ENCODE data around the gene CDH4.

CDH4 gene

DNA sequence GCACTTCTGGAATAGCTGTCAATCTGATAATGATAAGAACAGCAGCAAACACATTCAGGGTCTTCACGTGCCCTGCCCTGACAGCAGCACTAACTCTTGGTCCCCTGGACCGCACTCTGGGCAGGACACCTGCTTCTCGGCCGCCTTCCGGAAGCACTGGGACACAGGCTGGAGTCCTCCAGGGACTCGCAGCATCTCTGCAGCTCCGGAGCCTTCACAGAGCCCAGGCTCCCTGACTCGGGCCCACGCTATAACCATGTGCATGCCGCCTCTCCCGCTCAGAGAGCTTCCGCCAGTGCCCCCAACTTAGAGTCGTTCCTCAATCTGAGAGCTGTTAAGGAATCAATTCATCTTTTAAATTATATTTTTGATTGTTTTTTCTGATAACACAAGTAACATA, 436.4 kb downstream of the CDH4 start:
- TF ChIP-seq SIN3A (IDR thresholded peaks at IDR 0.05; ENCODE audit: borderline replicate concordance, insufficient read depth, low read length) (no peak), POLR2AphosphoS5 (IDR thresholded peaks at IDR 0.05; ENCODE audit: low read depth, low read length) (no peak), FOXP2 (optimal IDR thresholded peaks at IDR 0.05; ENCODE audit: borderline replicate concordance, extremely low read depth, extremely low read length, insufficient read depth) (no peak), TAF1 (IDR thresholded peaks at IDR 0.05; ENCODE audit: borderline replicate concordance, insufficient read depth, low read length) (no peak)
- TF ChIP-seq, protein P1, sequence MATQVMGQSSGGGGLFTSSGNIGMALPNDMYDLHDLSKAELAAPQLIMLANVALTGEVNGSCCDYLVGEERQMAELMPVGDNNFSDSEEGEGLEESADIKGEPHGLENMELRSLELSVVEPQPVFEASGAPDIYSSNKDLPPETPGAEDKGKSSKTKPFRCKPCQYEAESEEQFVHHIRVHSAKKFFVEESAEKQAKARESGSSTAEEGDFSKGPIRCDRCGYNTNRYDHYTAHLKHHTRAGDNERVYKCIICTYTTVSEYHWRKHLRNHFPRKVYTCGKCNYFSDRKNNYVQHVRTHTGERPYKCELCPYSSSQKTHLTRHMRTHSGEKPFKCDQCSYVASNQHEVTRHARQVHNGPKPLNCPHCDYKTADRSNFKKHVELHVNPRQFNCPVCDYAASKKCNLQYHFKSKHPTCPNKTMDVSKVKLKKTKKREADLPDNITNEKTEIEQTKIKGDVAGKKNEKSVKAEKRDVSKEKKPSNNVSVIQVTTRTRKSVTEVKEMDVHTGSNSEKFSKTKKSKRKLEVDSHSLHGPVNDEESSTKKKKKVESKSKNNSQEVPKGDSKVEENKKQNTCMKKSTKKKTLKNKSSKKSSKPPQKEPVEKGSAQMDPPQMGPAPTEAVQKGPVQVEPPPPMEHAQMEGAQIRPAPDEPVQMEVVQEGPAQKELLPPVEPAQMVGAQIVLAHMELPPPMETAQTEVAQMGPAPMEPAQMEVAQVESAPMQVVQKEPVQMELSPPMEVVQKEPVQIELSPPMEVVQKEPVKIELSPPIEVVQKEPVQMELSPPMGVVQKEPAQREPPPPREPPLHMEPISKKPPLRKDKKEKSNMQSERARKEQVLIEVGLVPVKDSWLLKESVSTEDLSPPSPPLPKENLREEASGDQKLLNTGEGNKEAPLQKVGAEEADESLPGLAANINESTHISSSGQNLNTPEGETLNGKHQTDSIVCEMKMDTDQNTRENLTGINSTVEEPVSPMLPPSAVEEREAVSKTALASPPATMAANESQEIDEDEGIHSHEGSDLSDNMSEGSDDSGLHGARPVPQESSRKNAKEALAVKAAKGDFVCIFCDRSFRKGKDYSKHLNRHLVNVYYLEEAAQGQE (IDR thresholded peaks at IDR 0.05; ENCODE audit: insufficient read depth in 1 of 2, low read depth in 2 of 2, low read length in 2 of 2): no peak

DNA sequence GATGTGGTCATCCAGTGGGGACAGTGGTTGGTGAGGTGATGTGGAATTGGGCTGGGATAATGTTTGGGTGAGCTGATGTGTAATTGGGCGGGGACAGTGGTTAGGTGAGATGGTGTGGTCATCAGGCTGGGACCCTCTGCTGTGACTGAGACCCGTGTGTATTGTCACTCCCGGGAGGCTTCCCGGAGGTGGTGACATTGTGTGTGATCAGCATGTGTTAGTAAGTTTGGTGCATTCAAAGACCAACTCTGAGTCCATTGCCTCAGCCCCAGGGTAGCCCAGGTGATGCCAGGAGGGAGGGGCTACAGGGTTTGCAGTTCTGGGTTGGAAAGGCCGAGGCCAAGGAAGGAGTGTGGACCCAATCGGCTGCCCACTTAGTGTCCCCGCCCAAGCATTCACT, 438.1 kb downstream of the CDH4 start:
- TF ChIP-seq TAF1 (IDR thresholded peaks at IDR 0.05; ENCODE audit: borderline replicate concordance, insufficient read depth, low read length) (no peak), POLR2AphosphoS5 (IDR thresholded peaks at IDR 0.05; ENCODE audit: low read depth, low read length) (no peak), SIN3A (IDR thresholded peaks at IDR 0.05; ENCODE audit: borderline replicate concordance, insufficient read depth, low read length) (no peak), FOXP2 (optimal IDR thresholded peaks at IDR 0.05; ENCODE audit: borderline replicate concordance, extremely low read depth, extremely low read length, insufficient read depth) (no peak)
- TF ChIP-seq, protein P1 (IDR thresholded peaks at IDR 0.05; ENCODE audit: insufficient read depth in 1 of 2, low read depth in 2 of 2, low read length in 2 of 2): no peak

DNA sequence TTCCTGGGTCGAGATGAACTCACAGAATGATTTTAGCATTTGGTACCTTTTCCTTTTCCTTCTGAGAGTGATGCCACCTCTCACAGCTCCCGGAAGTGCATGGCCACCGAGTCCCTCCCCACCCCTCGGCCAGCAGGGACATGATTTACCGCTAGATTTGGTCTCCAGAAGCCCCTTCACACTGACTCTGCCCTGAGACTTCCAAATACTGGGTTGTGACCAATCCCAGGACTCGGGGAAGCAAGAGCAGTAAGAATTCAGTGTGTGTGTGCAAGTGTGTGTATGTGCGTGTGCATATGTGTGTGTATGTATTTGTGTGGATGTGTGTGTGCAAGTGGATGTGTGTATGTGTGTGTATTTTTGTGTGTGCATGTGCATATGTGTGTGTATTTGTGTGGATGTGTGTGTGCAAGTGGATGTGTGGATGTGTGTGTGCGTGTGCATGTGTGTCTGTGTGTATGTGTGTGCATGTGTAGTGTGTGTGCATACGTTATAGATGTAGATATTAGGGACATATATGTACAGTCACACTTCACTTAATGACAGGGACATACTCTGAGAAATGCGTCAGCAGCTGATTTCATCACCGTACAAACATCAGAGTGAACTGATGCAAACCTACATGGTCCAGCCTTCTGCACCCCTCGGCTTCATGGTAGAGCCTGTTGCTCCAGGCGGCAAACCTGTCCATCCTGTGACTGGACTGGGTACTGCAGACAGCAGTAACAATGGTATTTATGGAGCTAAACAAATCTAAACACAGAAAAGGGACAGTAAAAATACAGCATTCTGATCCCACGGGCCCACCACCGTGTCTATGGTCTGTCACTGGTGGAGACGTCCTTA, 439.2 kb downstream of the CDH4 start:
- TF ChIP-seq SIN3A (IDR thresholded peaks at IDR 0.05; ENCODE audit: borderline replicate concordance, insufficient read depth, low read length) (no peak), POLR2AphosphoS5 (IDR thresholded peaks at IDR 0.05; ENCODE audit: low read depth, low read length) (no peak), TAF1 (IDR thresholded peaks at IDR 0.05; ENCODE audit: borderline replicate concordance, insufficient read depth, low read length) (no peak), FOXP2 (optimal IDR thresholded peaks at IDR 0.05; ENCODE audit: borderline replicate concordance, extremely low read depth, extremely low read length, insufficient read depth) (no peak)
- TF ChIP-seq, protein P1 (IDR thresholded peaks at IDR 0.05; ENCODE audit: insufficient read depth in 1 of 2, low read depth in 2 of 2, low read length in 2 of 2): no peak

DNA sequence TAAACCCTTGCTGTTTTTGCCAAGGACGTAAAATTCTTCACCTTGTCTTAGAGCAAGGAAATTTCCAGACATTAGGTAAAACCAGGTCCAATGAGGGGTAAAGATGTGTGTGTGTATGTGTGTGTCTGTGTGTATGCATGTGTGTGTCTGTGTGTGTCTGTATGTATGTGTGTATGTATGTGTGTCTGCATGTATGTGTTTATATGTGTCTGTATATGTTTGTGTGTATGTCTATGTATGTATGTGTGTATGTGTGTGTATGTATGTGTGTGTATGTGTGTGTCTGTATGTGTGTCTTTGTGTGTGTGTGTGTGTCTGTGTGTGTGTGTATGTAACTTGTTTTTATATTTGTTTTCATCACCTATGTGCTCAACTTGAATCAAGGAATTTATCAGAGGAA, 439.9 kb downstream of the CDH4 start:
- TF ChIP-seq, protein P1 (IDR thresholded peaks at IDR 0.05; ENCODE audit: insufficient read depth in 1 of 2, low read depth in 2 of 2, low read length in 2 of 2): no peak
- TF ChIP-seq TAF1 (IDR thresholded peaks at IDR 0.05; ENCODE audit: borderline replicate concordance, insufficient read depth, low read length) (no peak), SIN3A (IDR thresholded peaks at IDR 0.05; ENCODE audit: borderline replicate concordance, insufficient read depth, low read length) (no peak), FOXP2 (optimal IDR thresholded peaks at IDR 0.05; ENCODE audit: borderline replicate concordance, extremely low read depth, extremely low read length, insufficient read depth) (no peak), POLR2AphosphoS5 (IDR thresholded peaks at IDR 0.05; ENCODE audit: low read depth, low read length) (no peak)

All from PFSK-1 (cell line).